HPDE6-E6E7 (cell line): ENCODE data around the gene PPME1.

Experiments used
- DNase-seq: peaks from one replicate; pipeline ENCODE4 v3.0.0; 2011; ENCODE audit warnings: missing footprints; ENCODE audit errors: extremely low spot score

Gene PPME1

DNA sequence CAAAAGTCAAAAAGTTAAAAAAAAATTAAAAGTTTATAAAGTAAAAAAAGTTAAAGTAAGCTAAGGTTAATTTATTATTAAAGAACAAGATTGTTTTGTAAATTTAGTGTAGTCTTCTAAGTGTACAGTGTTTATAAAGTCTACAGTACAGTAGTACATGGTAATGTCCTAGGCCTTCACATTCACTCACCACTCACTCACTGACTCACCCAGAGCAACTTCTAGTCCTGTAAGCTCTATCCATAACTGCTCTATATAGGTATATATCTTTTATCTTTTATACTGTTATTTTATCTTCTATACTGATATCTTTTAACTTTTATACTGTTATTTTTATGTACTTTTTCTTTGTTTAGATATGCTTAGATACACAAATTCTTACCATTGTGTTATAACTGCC lies 11.4 kb upstream of the PPME1 start:
- no peak for DNase-seq

DNA sequence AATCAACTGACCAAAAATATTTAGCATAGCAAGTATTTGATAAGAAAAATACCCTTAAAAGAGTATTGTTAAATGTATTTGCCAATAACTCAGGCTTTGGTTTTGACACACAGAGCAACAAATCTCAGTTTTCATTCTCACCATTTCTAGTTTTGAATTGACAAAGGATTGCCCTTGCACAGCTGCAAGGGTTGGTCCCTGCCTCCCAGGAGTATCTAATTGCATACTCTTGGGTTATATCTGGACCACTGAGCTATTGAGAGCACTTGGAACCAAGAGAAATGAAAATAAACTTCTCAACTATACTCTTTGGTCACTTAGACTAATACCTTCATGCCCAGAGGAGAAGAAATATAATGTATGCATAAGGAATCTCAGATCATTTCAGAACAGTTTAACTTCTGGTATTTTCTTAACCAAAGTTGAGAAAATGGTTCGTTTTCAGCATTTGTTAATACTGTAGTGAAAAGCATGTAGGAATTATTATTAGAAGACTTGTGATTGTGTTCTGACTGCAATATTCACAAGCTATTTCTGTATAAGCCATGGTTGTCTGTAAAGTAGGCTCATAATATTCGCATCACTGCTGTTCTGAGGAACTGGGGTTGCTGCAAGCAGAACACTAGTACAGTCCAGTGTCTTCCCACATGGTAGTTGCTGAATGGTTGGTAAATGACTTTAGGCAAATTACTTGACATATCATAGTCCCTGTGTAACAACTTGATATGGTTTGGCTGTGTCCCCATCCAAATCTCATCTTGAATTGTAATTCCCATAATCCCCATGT lies 8.2 kb upstream of the PPME1 start:
- no peak for DNase-seq

DNA sequence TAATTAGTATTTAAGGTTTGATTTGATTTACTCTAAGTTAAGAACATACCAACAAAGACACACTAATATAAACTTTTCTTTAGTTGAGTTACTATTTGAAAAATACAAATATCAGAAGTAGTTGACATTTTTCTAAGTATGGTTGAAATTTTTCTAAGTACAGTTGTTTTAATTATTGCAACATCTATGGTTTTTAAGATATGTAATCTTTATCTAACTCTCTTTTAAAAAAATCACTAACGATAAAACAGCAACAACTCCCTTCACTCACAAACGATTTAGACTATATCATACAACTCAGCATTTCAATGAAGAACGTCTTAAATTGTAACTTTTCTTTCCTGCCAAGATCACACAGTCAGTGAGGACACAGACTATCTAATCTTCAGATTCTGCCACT lies 2.3 kb upstream of the PPME1 start:
- DNase-seq: no peak

DNA sequence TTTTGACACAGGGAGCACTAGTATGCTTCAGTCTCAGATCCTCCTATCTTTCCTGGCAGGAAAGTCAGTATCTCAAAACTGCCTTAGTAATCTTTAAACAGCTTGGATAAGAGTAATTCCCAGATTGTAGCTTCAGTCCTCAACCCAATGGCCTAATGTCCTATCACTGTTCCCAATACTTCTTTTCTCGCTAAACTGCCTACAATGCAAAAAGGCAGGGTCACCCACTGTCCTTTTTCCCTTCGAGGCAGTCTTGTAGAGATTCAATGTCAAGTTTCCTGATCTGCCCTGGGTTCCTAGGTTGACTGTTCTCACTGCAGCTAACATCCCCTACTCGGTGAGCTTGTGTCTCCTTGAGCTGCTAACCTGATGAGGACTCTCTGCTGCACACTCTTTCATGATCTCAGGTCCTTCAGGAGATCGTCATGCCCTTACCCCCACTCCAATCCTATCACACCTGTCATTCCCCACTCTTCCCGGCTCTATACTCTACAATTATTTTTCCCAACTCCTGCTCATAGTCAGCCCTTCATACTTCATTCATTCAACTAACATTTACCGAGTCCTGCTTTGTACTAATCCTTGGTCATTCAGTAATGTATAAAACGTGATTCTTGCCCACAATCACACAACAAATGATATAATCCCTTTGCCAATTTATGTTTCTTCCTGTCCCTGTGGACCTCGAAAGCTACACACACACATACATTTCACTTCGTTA lies 1.2 kb upstream of the PPME1 start:
- DNase-seq: no peak

DNA sequence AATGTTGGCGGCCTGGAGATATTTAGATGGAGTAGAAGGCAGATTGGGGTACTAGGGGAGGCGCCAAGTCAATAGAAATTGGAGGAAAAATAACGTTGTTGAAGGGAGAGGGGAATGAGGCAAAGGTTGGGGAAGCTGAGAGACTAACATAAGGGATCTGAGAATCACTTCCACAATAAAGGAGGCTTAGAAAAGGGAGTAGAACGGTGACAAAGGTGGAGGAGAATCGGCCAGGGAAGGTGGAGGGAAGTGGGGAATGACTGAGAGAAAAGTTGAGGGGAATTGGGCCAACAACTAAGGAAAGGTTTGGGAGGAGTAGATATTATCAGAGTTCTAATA lies 510 bp downstream of the PPME1 start:
- DNase-seq: no peak

DNA sequence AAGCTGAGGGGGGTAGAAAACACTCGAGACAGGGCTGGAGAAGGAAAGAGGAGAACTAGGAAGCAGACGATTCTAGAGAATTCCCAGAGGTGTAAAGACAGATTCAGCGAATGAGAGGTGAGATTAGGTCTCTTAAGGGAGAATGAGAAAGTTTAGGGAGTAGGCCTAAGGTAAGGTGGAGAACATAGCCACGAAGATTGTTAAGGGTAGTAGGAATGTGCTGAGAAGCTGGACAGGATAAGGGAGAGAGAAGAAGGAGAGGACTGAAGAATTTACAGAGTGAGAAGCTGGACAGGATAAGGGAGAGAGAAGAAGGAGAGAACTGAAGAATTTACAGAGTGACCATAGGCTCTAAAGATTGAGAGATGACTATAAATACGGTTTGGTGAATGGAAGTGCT lies 908 bp downstream of the PPME1 start:
- no peak for DNase-seq

DNA sequence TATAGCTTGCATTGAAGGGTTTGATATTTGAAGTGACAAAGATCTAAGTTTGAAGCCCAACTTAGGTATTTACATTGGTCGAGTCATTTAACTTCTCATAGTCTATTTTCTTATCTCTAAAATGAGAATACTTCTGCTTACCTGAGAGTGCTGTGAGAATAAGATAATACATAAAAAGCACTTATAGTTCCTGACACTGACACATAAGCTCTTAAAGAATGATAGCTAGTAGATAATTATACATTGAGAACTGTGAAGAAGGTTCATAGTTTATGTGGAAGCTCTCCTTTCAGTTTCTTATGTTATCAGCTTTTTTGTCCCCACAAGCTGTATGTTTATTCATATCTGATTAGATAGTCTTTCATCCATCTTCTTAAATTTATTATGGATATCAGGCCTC lies 4.8 kb downstream of the PPME1 start:
- no peak for DNase-seq

DNA sequence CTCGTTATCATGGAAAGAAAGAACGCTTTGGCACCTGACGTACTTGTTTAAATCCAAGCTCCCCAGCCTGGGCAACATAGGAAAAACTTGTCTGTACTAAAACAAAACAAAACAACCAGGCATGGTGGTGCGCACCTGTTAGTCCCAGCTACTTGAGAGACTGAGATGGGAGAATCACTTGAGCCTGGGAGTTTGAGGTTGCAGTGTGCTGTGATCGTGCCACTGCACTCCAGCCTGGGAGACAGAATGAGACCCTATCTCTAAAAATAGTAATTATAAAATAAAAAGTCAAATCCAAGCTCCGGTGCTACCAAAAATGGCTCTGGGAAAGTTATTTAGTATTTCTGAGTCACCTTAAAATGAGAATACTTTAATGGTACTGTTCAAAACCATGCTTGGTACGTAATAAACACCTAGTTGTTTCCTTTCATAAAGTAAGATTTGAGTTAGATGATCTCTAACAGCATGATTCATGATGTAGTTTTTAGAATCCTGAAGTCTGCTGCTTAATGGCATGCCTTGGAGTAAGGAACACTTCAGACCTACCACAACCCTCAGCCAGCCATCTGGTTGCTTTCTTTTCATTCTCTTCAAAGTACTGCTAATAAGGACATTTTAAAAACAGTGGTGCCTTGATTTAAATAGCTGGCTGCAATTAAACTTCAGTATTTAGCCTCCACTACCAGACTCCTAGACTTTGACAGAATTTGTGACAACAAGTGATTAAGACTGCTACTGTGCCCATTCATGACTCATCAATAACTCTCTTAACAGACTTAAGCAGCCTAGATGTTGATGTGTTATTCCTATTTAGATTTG lies 8.4 kb downstream of the PPME1 start:
- no peak for DNase-seq

DNA sequence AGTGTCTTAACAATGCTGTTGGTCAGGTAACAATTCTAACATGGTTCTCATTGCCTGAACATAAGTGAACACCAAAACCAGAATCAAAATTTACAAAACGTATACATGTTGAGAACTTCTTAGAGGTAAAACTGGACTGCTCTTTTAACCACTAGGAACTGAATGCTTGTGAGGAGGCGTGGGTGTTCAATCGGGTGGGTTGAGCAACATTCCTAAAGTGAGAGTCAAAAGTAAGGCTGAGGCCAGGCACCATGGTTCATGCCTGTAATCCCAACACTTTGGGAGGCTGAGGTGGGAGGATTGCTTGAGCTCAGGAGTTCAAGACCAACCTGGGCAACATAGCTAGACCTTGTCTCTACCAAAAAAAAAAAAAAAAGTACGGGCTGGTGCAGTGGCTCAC lies 11.5 kb downstream of the PPME1 start:
- DNase-seq: no peak

DNA sequence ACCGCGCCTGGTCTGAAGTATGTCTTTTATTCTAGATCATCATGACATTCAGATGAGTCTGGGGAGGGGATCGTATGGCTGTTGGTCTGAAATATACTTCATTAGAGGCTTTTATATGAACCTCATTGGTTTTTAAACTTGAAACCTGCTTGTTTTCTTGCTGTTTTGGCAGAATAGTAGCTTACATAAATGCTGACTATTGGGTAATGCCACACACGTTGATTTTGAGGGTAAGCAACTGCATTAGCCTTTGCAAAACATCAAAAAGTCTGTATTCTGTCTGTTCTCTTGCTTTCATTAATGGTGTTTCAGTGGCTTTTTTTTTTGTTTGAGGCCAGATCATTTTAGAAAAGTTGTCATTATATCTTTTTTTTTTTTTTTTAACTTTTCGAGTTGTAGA lies 14.2 kb downstream of the PPME1 start:
- no peak for DNase-seq

DNA sequence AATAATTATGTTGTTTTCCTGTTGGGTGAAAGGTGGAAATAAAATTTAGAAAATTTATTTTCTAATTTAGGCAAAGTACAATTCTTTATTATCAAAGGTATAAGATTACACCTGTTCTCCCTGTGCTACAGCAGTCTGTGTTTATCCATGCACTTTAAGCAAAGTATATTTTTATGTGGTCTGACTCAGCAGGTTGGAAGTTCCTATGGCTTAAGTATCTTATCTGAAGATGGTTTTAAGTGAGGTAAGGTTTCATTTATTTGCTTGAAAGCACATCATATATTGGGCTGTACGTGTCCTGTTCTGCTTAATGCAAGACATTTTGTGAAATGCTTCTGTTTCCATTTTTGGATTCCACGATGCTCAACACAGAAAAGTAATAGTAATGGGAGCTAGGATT lies 14.6 kb downstream of the PPME1 start:
- DNase-seq: no peak

DNA sequence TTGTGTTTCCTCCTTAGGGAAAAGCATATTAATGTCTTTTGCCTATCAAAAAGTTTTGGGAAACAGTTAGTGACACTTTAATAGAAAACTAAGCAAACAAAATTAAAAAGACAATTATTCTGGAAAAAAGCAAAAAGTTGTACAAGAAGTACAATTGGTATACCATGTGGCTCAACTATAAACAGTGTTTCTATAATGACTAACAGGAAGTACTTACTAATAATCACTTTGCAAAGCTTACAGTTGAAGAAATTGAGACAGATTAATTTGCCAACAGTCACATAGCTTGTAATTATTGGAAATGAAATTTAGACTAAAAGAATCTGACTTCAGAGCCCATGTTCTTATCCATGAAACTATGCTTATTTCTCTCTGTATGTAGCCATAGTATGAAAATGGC lies 24.7 kb downstream of the PPME1 start:
- DNase-seq: no peak

DNA sequence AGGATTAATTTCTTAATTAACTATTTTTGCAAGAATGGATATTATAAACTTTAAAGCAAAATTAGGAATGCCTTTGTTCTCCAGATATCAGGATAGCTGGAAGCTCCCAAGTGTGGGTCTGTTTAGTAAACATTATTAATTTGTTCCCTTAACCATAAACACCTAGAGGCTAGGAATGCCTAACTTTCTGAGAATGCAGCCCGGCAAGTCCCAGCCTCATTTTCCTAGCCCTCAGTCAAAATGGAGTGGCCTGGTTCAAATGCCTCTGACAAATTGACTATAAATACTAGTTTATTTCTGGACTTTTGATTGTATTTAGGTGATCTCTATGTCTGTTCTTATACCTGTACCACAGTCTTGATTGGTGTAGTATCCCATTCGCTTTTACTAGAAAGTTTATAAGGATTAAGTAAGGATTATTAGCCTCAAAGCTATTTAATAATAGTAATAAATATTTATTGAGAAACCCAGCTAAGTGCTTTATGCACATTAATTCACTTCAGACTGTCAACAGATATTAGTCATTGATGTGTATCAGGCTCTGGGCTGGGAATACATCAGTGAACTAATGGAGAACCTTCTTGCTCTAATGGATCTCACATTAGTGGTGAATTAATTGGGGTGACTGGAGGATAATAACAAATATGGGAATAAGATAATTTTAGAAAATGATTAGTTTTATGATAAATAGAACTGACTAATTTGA lies 25.8 kb downstream of the PPME1 start:
- DNase-seq: no peak

DNA sequence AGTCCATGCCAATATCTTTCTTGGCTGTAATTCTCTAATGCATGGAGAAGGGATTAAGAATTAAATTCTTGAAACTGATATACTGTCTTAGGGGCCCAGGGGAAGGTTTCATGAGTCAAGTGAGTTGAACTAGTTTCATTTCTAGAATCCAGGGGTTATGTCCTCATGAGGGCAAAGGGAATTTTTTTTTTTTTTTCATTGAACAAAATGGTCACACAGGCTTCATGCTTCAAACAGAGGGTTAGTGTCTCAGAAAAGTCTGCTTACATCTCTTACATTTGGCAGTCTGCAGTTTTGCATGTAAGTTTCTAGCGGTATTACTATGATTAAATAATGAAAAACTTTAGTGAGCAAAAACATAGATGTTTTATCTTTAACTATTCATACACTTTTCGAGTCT lies 32.9 kb downstream of the PPME1 start:
- no peak for DNase-seq

DNA sequence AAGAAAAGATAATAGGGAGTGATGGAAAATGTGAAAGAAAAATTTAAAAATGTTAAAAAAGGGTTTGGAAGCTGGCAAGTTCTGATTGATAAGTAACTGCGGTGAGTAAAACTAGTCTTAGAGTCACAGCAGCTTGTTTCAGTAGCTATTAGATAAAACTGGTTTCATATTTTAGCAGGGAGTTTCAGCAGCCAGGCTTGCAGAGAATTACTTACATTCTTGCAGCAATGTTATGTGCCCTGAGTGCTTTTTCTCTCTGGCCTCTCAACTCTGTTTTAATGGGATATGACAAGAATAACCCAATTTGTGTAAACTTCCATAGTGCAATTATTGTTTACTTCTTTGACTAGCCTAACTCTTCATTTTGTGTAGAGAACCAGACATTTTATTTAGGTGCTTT lies 33.6 kb downstream of the PPME1 start:
- no peak for DNase-seq

DNA sequence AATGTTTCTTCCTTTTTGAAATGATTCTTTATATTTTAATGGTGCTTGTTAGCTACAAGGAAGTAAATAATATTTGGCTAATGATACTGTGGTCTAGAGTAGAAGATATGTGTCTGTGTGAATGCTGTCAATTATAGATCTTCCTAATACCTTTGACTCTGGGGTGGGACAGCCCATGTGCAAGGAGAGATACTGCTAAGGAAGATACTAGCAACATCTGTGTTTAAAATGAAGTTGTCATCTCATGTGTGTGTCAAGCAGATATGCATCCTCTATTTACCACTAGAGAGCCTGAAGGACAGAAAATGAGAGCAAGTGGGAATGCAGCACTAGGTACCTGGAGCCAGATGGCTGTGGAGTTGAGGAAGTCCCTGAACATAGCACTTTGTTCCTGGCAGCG lies 34.1 kb downstream of the PPME1 start:
- DNase-seq: no peak

DNA sequence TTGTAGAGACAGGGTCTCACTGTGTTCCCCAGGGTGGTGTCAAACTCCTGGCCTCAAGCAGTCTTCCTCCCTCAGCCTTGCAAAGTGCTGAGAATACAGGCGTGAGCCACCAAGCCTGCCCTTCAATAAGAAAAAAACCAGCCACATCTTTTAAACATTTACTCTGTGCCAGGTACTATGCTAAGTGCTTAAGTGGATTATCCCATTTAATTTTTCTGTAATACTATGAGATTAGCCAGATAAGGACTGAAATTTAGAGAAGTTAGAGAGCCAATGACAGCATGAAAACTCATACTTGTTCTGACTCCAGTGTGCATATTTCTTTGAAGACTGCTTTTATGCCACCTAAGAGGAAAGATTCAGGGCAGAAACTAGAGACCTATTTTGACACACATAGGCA lies 35.7 kb downstream of the PPME1 start:
- DNase-seq: no peak

DNA sequence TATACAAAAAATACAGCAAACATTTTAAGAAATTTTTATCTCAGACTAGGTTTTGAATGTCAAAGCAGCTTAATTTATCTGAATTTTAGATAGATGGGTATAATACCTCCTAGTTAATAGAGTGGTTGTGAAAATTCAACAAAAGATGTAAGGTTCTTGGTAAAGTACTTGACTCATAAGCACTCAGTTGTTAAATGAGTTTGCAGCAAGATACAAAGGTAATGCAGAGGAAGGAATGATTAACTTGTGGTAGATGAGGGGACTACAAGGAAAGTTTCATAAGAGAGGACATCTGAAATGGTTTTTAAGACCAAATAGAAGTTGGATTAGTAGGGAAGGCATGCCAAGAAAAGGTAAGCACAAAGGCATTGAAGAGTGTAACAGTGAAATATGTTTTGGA lies 37.4 kb downstream of the PPME1 start:
- no peak for DNase-seq

DNA sequence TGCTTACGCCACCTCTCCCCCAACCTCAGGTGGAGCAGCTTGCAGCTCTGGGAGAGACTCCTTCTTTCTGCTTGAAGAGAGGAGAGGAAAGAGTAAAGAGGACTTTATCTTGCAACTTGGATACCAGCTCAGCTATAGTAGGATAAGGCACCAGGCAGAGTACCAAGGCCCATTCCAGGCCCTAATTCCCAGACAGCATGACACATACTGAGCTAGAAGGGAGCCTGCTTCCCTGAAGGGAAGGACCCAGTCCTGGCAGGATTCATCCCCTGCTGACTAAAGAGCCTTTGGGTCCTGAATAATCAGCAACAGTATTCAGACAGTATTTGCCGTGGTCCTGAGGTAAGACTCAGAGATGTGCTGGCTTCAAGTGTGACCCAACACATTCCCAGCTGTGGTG lies 41.4 kb downstream of the PPME1 start:
- no peak for DNase-seq

DNA sequence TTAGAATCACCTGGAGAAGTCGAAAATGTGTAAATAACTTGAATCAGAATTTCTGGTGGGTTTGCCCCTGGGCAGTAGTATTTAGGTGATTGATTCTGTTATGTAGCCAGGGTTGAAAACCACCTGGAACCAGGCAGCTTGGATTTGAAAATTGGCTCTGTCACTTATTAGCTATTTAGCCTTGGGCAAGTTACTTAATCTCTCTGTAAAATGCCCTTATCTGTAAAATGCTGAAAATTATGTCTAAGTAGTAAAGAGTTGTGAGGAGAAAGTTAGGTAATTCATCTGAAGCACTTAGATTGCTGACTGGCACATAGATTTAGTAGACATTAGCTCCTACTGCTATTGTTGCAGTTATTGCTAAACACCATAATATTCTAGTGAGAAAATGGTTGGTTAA lies 49.3 kb downstream of the PPME1 start:
- DNase-seq: no peak

DNA sequence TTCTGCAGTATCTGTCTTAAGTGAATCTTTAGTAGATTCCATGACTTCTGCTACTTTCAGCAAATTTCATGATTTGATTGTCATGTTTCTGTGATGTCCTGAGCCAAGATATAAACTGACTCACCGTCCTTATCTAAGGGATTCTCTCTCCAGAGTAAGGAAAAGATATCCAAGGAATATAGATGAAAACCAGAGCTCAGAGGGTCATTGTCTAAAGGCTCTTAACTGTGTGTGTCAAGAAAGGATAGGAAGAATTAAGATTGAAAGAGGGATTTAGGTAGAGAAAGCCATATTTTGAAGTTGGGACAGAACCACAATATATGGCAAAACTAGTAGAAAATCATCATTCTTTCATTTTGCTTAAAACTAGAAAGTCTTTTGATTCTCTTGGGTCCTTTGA lies 50.7 kb downstream of the PPME1 start:
- DNase-seq: no peak

DNA sequence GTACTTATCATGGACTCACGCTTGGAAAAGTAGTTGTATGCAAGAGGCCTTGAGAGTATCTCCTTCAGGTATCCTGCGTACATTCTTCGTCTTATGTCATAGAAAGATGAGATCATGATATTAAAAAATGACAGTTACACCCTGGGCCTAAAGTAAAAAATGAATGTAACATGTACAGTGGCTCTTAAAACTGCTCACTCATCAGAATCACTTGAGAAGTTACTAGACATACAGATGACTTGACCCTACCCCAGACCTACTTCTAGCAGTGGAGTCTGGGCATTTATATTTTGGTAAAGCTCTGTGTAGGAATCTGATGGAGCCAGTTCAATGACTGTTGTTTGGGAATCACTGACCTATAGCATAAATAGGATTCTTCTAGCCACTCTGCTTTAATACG lies 54.5 kb downstream of the PPME1 start:
- no peak for DNase-seq
